NCI-H1694 treated with DMSO at 0.1 percent for 48 hours (cell line): ENCODE results near the gene PIK3C3.
"Not testable (repeated sequence)": the region's sequence is repeated elsewhere in the genome, so short reads cannot be mapped to it uniquely, and the experiment has no call there.

Source experiments
- DNase-seq: peaks from one replicate; lab custom pipeline; 2025; lab: John Stamatoyannopoulos, UW

The PIK3C3 gene

GRCh38 chr18:42025491-42025890 is 70.5 kb downstream of the PIK3C3 start:
- no peak for DNase-seq

- DNase-seq: no peak
Measured at GRCh38 chr18:42025974-42026625, 71.1 kb downstream of the PIK3C3 start.

GRCh38 chr18:42028247-42028832 is 73.3 kb downstream of the PIK3C3 start:
- no peak for DNase-seq

- DNase-seq: no peak
Measured at GRCh38 chr18:42029092-42029491, 74.1 kb downstream of the PIK3C3 start.

- peak; percentile 22 for DNase-seq
Measured at GRCh38 chr18:42030586-42031182, 75.7 kb downstream of the PIK3C3 start.

GRCh38 chr18:42032447-42032846 is 77.4 kb downstream of the PIK3C3 start:
- DNase-seq: no peak

GRCh38 chr18:42033137-42033810 is 78.2 kb downstream of the PIK3C3 start:
- DNase-seq: no peak

- DNase-seq: no peak
Measured at GRCh38 chr18:42038936-42039335, 83.9 kb downstream of the PIK3C3 start.

GRCh38 chr18:42039396-42039795 is 84.4 kb downstream of the PIK3C3 start:
- DNase-seq: no peak

GRCh38 chr18:42041793-42042192 is 86.8 kb downstream of the PIK3C3 start:
- DNase-seq: no peak

- no peak for DNase-seq
Measured at GRCh38 chr18:42045346-42045745, 90.3 kb downstream of the PIK3C3 start.

- no peak for DNase-seq
Measured at GRCh38 chr18:42047721-42048120, 92.7 kb downstream of the PIK3C3 start.

- DNase-seq: no peak
Measured at GRCh38 chr18:42048158-42048557, 93.1 kb downstream of the PIK3C3 start.

GRCh38 chr18:42049536-42049935 is 94.5 kb downstream of the PIK3C3 start:
- DNase-seq: not testable (repeated sequence)

- DNase-seq: no peak
Measured at GRCh38 chr18:42051411-42051810, 96.4 kb downstream of the PIK3C3 start.

GRCh38 chr18:42052122-42052708 is 97.2 kb downstream of the PIK3C3 start:
- DNase-seq: peak; percentile 23

GRCh38 chr18:42053188-42053781 is 98.3 kb downstream of the PIK3C3 start:
- peak; percentile 30 for DNase-seq

- no peak for DNase-seq
Measured at GRCh38 chr18:42064109-42064508, 109.1 kb downstream of the PIK3C3 start.

GRCh38 chr18:42067518-42067917 is 112.5 kb downstream of the PIK3C3 start:
- DNase-seq: no peak

GRCh38 chr18:42068030-42068429 is 113.0 kb downstream of the PIK3C3 start:
- no peak for DNase-seq

GRCh38 chr18:42069036-42069435 is 114.0 kb downstream of the PIK3C3 start:
- DNase-seq: no peak

GRCh38 chr18:42072407-42072806 is 117.4 kb downstream of the PIK3C3 start:
- no peak for DNase-seq
